PFSK-1 (cell line): Measurements from ENCODE around the gene MCRS1.

ENCODE experiments used
- FOXP2 ChIP-seq: optimal IDR thresholded peaks from 2 replicates; pipeline ENCODE3; 2011; ENCODE audit warnings: borderline replicate concordance, control low read depth, inconsistent platforms; ENCODE audit not compliant: insufficient read depth; ENCODE audit errors: extremely low read length, extremely low read depth
- POLR2AphosphoS5 ChIP-seq: IDR thresholded peaks from 2 replicates; pipeline ENCODE4 v1.6.1; 2012; ENCODE audit warnings: low read depth, mild to moderate bottlenecking, control low read depth, low read length, moderate library complexity
- SIN3A ChIP-seq: IDR thresholded peaks from 2 replicates; pipeline ENCODE4 v1.6.1; 2012; ENCODE audit warnings: mild to moderate bottlenecking, low read length, moderate library complexity, borderline replicate concordance; ENCODE audit not compliant: insufficient read depth
- TAF1 ChIP-seq: IDR thresholded peaks from 2 replicates; pipeline ENCODE4 v1.6.1; 2012; ENCODE audit warnings: low read length, control low read depth, borderline replicate concordance; ENCODE audit not compliant: insufficient read depth
- TF ChIP-seq, protein P1 (sequence below), 2 experiments: IDR thresholded peaks; 2 replicates each; pipeline versions ENCODE4 v1.6.1 to v1.8.0; 2011 to 2012; ENCODE audit warnings: low read depth in 2 of 2, low read length in 2 of 2, control low read depth in 1 of 2, inconsistent platforms in 1 of 2, mild to moderate bottlenecking in 1 of 2, moderate library complexity in 1 of 2; ENCODE audit not compliant: insufficient read depth in 1 of 2

Gene MCRS1

GRCh38 chr12:49580572-49581535 is 12.9 kb upstream of the MCRS1 start:
- no peak for TF ChIP-seq TAF1
- no peak for TF ChIP-seq FOXP2
- TF ChIP-seq POLR2AphosphoS5: no peak
- TF ChIP-seq SIN3A: no peak
- TF ChIP-seq, protein P1, sequence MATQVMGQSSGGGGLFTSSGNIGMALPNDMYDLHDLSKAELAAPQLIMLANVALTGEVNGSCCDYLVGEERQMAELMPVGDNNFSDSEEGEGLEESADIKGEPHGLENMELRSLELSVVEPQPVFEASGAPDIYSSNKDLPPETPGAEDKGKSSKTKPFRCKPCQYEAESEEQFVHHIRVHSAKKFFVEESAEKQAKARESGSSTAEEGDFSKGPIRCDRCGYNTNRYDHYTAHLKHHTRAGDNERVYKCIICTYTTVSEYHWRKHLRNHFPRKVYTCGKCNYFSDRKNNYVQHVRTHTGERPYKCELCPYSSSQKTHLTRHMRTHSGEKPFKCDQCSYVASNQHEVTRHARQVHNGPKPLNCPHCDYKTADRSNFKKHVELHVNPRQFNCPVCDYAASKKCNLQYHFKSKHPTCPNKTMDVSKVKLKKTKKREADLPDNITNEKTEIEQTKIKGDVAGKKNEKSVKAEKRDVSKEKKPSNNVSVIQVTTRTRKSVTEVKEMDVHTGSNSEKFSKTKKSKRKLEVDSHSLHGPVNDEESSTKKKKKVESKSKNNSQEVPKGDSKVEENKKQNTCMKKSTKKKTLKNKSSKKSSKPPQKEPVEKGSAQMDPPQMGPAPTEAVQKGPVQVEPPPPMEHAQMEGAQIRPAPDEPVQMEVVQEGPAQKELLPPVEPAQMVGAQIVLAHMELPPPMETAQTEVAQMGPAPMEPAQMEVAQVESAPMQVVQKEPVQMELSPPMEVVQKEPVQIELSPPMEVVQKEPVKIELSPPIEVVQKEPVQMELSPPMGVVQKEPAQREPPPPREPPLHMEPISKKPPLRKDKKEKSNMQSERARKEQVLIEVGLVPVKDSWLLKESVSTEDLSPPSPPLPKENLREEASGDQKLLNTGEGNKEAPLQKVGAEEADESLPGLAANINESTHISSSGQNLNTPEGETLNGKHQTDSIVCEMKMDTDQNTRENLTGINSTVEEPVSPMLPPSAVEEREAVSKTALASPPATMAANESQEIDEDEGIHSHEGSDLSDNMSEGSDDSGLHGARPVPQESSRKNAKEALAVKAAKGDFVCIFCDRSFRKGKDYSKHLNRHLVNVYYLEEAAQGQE (IDR thresholded peaks at IDR 0.05; ENCODE audit: insufficient read depth in 1 of 2, low read depth in 2 of 2, low read length in 2 of 2): no peak

GRCh38 chr12:49578471-49579112 is 10.7 kb upstream of the MCRS1 start:
- TF ChIP-seq TAF1 (no peak), POLR2AphosphoS5 (no peak), SIN3A (no peak), FOXP2 (no peak)
- TF ChIP-seq, protein P1 (IDR thresholded peaks at IDR 0.05; ENCODE audit: insufficient read depth in 1 of 2, low read depth in 2 of 2, low read length in 2 of 2): no peak

DNA sequence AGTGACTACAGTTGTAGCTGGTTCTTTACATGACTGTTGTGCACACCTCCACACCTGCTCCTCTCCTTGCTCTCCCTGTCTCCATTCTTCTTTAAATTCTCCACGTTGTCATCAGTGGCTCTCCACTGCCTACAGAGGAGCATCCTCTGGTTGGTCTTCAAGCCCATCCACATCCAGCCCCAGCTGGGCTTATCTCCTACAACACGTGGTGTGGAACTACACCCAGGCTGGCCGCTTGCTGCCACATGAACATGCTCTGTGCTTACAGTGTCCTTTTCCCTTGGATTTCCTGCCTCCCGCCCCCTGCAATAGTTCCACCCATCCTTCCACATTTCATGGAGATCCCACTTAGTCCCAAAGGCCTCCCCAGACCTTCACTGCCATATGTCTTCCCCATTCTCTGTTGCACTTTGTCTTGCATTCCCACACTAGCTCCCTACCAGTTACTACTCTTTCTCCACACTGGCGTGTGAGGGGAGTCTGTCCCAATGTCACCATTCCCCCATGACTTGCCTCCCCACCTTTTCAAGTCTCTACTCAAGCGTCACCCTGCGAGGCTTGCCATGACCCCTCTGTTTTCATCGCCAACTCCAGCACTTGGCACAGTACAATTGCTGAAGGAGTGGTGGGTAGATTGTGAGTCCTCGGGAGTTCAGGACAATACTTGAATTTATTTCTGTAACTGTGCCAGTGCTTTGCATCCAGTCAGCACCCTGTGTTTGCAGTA is 9.8 kb upstream of the MCRS1 start:
- TF ChIP-seq, protein P1 (IDR thresholded peaks at IDR 0.05; ENCODE audit: insufficient read depth in 1 of 2, low read depth in 2 of 2, low read length in 2 of 2): no peak
- no peak for TF ChIP-seq TAF1
- TF ChIP-seq SIN3A: no peak
- TF ChIP-seq POLR2AphosphoS5: no peak
- TF ChIP-seq FOXP2: no peak

GRCh38 chr12:49568442-49569162 is 660 bp upstream of the MCRS1 start:
- TF ChIP-seq FOXP2 (no peak), SIN3A (no peak), POLR2AphosphoS5 (no peak), TAF1 (no peak)
- TF ChIP-seq, protein P1 (IDR thresholded peaks at IDR 0.05; ENCODE audit: insufficient read depth in 1 of 2, low read depth in 2 of 2, low read length in 2 of 2): no peak
